ENCODE results near the gene NISCH.

The NISCH gene

GRCh38 chr3:52518723-52519444 is 63.5 kb downstream of the NISCH start:
- H3K27ac ChIP-seq (ENCODE audit: low read length) = no peak overlapping the region
- H3K9ac ChIP-seq (ENCODE audit: low read length in 2 of 2) = no peak overlapping the region
- H3K4me3 ChIP-seq (ENCODE audit: low read length in 2 of 2) = peak overlapping the region in 1 of 2 donors; percentile 35
- peaks cover 5% of the 10 kb centered on the region for H3K4me1 ChIP-seq (ENCODE audit: control insufficient read depth, insufficient read depth, low read length)
- H3K36me3 ChIP-seq (ENCODE audit: control insufficient read depth in 2 of 2, insufficient read depth in 2 of 2, low read length in 2 of 2) = peaks cover 0 to 2% of the 10 kb centered on the region in 2 donors
- no peaks in the 10 kb centered on the region for H3K27me3 ChIP-seq (ENCODE audit: control insufficient read depth in 1 of 2, insufficient read depth in 2 of 2, low read length in 2 of 2)
- no peaks in the 10 kb centered on the region for H3K9me3 ChIP-seq (ENCODE audit: control insufficient read depth in 2 of 2, low read length in 2 of 2)

DNA sequence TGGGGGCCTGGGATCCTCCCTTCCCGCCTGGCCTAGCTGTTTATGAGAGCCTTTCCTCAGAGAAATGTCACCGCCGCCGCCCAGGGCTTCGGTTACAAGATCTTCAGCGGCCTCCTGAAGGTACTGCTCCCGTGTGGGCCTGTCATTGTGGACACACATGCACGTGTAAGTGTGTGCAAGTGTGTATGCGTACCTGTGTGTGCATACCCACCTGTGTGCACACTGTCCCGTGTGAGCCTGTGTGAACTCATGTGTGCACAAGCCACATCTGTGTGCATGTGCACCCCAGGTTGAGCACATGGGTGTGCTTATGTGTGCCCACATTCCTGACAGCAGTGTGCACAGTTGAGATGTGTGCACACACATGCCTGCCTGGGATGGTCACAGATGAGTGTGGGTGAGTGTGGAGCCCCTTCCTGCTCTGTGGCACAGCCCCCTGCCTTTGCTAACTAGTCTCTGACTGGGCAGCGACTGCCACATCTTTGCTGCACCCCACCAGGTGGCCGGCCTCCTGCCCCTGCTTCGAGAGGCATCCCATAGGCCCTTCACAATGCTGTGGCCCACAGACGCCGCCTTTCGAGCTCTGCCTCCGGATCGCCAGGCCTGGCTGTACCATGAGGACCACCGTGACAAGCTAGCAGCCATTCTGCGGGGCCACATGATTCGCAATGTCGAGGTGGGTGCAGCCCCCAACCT is 64.2 kb downstream of the NISCH start:
- Histone ChIP-seq H3K4me1 (ENCODE audit: control insufficient read depth, insufficient read depth, low read length) (peaks cover 9% of the 10 kb centered on the region), H3K4me3 (ENCODE audit: low read length in 2 of 2) (no peak overlapping the region), H3K27ac (ENCODE audit: low read length) (no peak overlapping the region), H3K9ac (ENCODE audit: low read length in 2 of 2) (no peak overlapping the region), H3K27me3 (ENCODE audit: control insufficient read depth in 1 of 2, insufficient read depth in 2 of 2, low read length in 2 of 2) (no peaks in the 10 kb centered on the region), H3K36me3 (ENCODE audit: control insufficient read depth in 2 of 2, insufficient read depth in 2 of 2, low read length in 2 of 2) (peaks cover 0 to 4% of the 10 kb centered on the region in 2 donors), H3K9me3 (ENCODE audit: control insufficient read depth in 2 of 2, low read length in 2 of 2) (no peaks in the 10 kb centered on the region)

DNA sequence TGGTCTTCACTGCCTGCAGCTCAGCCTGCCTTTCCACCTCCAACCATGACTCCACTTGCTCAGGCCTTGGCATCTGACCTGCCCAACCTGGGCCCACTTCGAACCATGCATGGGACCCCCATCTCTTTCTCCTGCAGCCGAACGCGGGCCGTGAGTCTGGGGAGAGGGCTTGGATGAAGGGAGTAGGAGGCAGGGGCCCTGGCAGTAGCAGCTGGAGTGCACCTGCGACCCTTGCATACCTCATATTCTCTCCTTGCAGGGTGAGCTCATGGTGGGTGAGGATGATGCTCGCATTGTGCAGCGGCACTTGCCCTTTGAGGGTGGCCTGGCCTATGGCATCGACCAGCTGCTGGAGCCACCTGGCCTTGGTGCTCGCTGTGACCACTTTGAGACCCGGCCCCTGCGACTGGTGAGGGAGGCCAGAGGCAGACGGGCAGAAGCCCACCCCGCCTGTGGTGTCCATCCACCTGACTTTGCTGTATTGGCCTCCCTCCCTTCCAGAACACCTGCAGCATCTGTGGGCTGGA is 64.8 kb downstream of the NISCH start:
- Histone ChIP-seq H3K4me1 (ENCODE audit: control insufficient read depth, insufficient read depth, low read length) (peaks cover 11% of the 10 kb centered on the region), H3K9ac (ENCODE audit: low read length in 2 of 2) (no peak overlapping the region), H3K27me3 (ENCODE audit: control insufficient read depth in 1 of 2, insufficient read depth in 2 of 2, low read length in 2 of 2) (no peaks in the 10 kb centered on the region), H3K27ac (ENCODE audit: low read length) (no peak overlapping the region), H3K36me3 (ENCODE audit: control insufficient read depth in 2 of 2, insufficient read depth in 2 of 2, low read length in 2 of 2) (peaks cover 0 to 4% of the 10 kb centered on the region in 2 donors), H3K9me3 (ENCODE audit: control insufficient read depth in 2 of 2, low read length in 2 of 2) (no peaks in the 10 kb centered on the region), H3K4me3 (ENCODE audit: low read length in 2 of 2) (no peak overlapping the region)

DNA sequence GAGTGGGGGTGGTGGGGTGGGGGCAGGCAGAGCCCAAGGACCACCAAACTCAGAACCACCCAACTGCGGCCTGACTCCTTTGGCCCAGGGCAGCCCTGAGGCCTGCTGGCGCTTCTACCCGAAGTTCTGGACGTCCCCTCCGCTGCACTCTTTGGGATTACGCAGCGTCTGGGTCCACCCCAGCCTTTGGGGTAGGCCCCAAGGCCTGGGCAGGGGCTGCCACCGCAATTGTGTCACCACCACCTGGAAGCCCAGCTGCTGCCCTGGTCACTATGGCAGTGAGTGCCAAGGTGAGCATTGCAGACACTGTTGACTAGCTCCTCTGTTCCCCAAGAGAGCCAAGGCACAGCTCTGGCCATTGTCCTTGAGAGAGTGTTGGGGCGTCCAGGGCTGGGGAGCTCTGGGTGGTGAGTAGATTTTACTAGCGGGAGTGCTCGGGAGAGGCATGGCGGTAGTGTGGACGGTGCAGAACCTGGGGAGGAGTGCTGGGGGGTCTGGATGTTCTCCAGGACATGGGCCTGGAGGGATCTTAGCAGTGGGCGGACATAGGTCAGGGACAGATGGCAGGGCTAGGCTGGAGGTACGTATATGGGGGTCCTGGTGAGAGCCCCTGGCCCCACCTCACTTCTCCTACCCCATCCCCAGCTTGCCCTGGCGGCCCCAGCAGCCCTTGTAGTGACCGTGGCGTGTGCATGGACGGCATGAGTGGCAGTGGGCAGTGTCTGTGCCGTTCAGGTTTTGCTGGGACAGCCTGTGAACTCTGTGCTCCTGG is 65.5 kb downstream of the NISCH start:
- Histone ChIP-seq H3K9me3 (ENCODE audit: control insufficient read depth in 2 of 2, low read length in 2 of 2) (no peaks in the 10 kb centered on the region), H3K4me1 (ENCODE audit: control insufficient read depth, insufficient read depth, low read length) (peaks cover 16% of the 10 kb centered on the region), H3K4me3 (ENCODE audit: low read length in 2 of 2) (no peak overlapping the region), H3K27ac (ENCODE audit: low read length) (no peak overlapping the region), H3K36me3 (ENCODE audit: control insufficient read depth in 2 of 2, insufficient read depth in 2 of 2, low read length in 2 of 2) (peaks cover 0 to 4% of the 10 kb centered on the region in 2 donors), H3K27me3 (ENCODE audit: control insufficient read depth in 1 of 2, insufficient read depth in 2 of 2, low read length in 2 of 2) (no peaks in the 10 kb centered on the region), H3K9ac (ENCODE audit: low read length in 2 of 2) (no peak overlapping the region)

DNA sequence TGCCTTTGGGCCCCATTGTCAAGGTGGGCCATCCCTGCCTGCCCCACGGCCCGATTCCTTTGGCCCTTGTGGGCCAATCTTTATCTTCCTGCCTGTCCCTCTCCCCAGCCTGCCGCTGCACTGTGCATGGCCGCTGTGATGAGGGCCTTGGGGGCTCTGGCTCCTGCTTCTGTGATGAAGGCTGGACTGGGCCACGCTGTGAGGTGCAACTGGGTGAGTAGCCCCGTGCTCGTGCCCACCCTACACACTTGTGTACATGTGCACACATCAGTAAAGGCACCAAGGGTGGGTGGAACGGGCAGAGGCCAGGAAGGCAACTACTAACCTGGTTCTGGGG is 66.1 kb downstream of the NISCH start:
- Histone ChIP-seq H3K4me3 (ENCODE audit: low read length in 2 of 2) (no peak overlapping the region), H3K9ac (ENCODE audit: low read length in 2 of 2) (no peak overlapping the region), H3K27me3 (ENCODE audit: control insufficient read depth in 1 of 2, insufficient read depth in 2 of 2, low read length in 2 of 2) (no peaks in the 10 kb centered on the region), H3K36me3 (ENCODE audit: control insufficient read depth in 2 of 2, insufficient read depth in 2 of 2, low read length in 2 of 2) (peaks cover 0 to 4% of the 10 kb centered on the region in 2 donors), H3K9me3 (ENCODE audit: control insufficient read depth in 2 of 2, low read length in 2 of 2) (no peaks in the 10 kb centered on the region), H3K4me1 (ENCODE audit: control insufficient read depth, insufficient read depth, low read length) (peaks cover 16% of the 10 kb centered on the region), H3K27ac (ENCODE audit: low read length) (no peak overlapping the region)

GRCh38 chr3:52521881-52522650 is 66.7 kb downstream of the NISCH start:
- no peaks in the 10 kb centered on the region for H3K27me3 ChIP-seq (ENCODE audit: control insufficient read depth in 1 of 2, insufficient read depth in 2 of 2, low read length in 2 of 2)
- H3K27ac ChIP-seq (ENCODE audit: low read length) = no peak overlapping the region
- peaks cover 0 to 4% of the 10 kb centered on the region in 2 donors for H3K36me3 ChIP-seq (ENCODE audit: control insufficient read depth in 2 of 2, insufficient read depth in 2 of 2, low read length in 2 of 2)
- no peak overlapping the region for H3K4me3 ChIP-seq (ENCODE audit: low read length in 2 of 2)
- H3K4me1 ChIP-seq (ENCODE audit: control insufficient read depth, insufficient read depth, low read length) = peaks cover 16% of the 10 kb centered on the region
- H3K9me3 ChIP-seq (ENCODE audit: control insufficient read depth in 2 of 2, low read length in 2 of 2) = no peaks in the 10 kb centered on the region
- no peak overlapping the region for H3K9ac ChIP-seq (ENCODE audit: low read length in 2 of 2)

DNA sequence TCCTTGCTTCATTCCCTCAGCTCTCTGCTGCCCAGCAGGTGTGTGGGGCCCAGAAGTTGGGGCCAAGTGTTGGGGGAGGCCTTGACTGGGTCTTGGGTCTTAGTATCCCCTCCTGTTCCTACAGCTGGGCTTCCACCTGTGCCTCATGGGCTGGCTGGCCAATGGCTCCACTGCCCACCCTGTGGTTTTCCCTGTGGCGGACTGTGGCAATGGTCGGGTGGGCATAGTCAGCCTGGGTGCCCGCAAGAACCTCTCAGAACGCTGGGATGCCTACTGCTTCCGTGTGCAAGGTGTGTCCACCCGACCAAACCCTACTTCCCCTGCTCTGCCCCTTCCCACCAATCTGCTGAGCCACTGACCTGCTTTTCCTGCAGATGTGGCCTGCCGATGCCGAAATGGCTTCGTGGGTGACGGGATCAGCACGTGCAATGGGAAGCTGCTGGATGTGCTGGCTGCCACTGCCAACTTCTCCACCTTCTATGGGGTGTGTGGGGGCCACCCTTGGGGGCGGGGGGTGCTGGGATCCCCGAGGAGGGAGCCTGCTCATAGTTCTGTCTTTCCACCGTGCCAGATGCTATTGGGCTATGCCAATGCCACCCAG is 67.3 kb downstream of the NISCH start:
- Histone ChIP-seq H3K4me1 (ENCODE audit: control insufficient read depth, insufficient read depth, low read length) (peaks cover 19% of the 10 kb centered on the region), H3K27ac (ENCODE audit: low read length) (no peak overlapping the region), H3K9ac (ENCODE audit: low read length in 2 of 2) (no peak overlapping the region), H3K4me3 (ENCODE audit: low read length in 2 of 2) (no peak overlapping the region), H3K36me3 (ENCODE audit: control insufficient read depth in 2 of 2, insufficient read depth in 2 of 2, low read length in 2 of 2) (peaks cover 0 to 7% of the 10 kb centered on the region in 2 donors), H3K9me3 (ENCODE audit: control insufficient read depth in 2 of 2, low read length in 2 of 2) (no peaks in the 10 kb centered on the region), H3K27me3 (ENCODE audit: control insufficient read depth in 1 of 2, insufficient read depth in 2 of 2, low read length in 2 of 2) (no peaks in the 10 kb centered on the region)

DNA sequence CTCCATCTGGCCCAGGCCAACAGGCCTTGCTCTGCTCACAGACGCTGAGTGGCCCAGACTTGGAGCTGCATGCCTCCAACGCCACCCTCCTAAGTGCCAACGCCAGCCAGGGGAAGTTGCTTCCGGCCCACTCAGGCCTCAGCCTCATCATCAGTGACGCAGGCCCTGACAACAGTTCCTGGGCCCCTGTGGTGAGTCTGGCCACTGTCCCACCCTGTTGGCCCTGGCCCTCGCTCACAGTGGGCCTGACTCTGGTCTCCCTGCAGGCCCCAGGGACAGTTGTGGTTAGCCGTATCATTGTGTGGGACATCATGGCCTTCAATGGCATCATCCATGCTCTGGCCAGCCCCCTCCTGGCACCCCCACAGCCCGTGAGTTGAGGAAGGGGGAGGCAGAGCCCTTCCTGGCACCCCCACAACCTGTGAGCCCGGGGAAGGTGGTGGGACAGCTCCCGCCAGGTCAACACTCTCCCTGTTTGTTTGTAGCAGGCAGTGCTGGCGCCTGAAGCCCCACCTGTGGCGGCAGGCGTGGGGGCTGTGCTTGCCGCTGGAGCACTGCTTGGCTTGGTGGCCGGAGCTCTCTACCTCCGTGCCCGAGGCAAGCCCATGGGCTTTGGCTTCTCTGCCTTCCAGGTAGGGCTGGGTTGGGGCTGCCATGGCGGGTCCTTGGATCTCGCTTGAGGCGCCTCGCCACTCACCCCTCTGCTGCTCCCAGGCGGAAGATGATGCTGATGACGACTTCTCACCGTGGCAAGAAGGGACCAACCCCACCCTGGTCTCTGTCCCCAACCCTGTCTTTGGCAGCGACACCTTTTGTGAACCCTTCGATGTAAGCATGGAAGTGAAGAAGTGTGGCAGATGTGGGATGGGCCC is 68.2 kb downstream of the NISCH start:
- Histone ChIP-seq H3K9me3 (ENCODE audit: control insufficient read depth in 2 of 2, low read length in 2 of 2) (no peaks in the 10 kb centered on the region), H3K27ac (ENCODE audit: low read length) (no peak overlapping the region), H3K36me3 (ENCODE audit: control insufficient read depth in 2 of 2, insufficient read depth in 2 of 2, low read length in 2 of 2) (peaks cover 0 to 7% of the 10 kb centered on the region in 2 donors), H3K4me3 (ENCODE audit: low read length in 2 of 2) (no peak overlapping the region), H3K9ac (ENCODE audit: low read length in 2 of 2) (no peak overlapping the region), H3K4me1 (ENCODE audit: control insufficient read depth, insufficient read depth, low read length) (peaks cover 14% of the 10 kb centered on the region), H3K27me3 (ENCODE audit: control insufficient read depth in 1 of 2, insufficient read depth in 2 of 2, low read length in 2 of 2) (no peaks in the 10 kb centered on the region)

- Histone ChIP-seq H3K27ac (ENCODE audit: low read length) (no peak overlapping the region), H3K9ac (ENCODE audit: low read length in 2 of 2) (no peak overlapping the region), H3K36me3 (ENCODE audit: control insufficient read depth in 2 of 2, insufficient read depth in 2 of 2, low read length in 2 of 2) (peaks cover 0 to 10% of the 10 kb centered on the region in 2 donors)
Measured at GRCh38 chr3:52524258-52524751, 68.9 kb downstream of the NISCH start.

More at GRCh38 chr3:52524258-52524751, 68.9 kb downstream of the NISCH start:
- Histone ChIP-seq H3K9me3 (ENCODE audit: control insufficient read depth in 2 of 2, low read length in 2 of 2) (no peaks in the 10 kb centered on the region), H3K27me3 (ENCODE audit: control insufficient read depth in 1 of 2, insufficient read depth in 2 of 2, low read length in 2 of 2) (no peaks in the 10 kb centered on the region), H3K4me3 (ENCODE audit: low read length in 2 of 2) (no peak overlapping the region), H3K4me1 (ENCODE audit: control insufficient read depth, insufficient read depth, low read length) (peaks cover 14% of the 10 kb centered on the region)
